NCI-H1105 treated with DMSO at 0.1 percent for 48 hours (cell line): ENCODE data around the gene NTF3.
A peak's percentile ranks its signal among the peaks of the same experiment; 100 is the strongest.

Source experiments
- DNase-seq: peaks from one replicate; lab custom pipeline; 2025; lab: John Stamatoyannopoulos, UW

Gene NTF3

GRCh38 chr12:5430641-5431603 is 986 bp upstream of the NTF3 start:
- no peak for DNase-seq

GRCh38 chr12:5433081-5433844 is 1.4 kb downstream of the NTF3 start:
- peak; percentile 50 for DNase-seq

GRCh38 chr12:5433845-5434646 is 2.1 kb downstream of the NTF3 start:
- DNase-seq: no peak

GRCh38 chr12:5434647-5435560 is 3.0 kb downstream of the NTF3 start:
- no peak for DNase-seq

- no peak for DNase-seq
Observed at GRCh38 chr12:5437182-5437583, 5.3 kb downstream of the NTF3 start.

- no peak for DNase-seq
Observed at GRCh38 chr12:5437589-5437988, 5.7 kb downstream of the NTF3 start.

- no peak for DNase-seq
Observed at GRCh38 chr12:5438671-5439200, 6.8 kb downstream of the NTF3 start.

- DNase-seq: no peak
Observed at GRCh38 chr12:5439371-5439771, 7.5 kb downstream of the NTF3 start.

GRCh38 chr12:5439788-5440300 is 7.9 kb downstream of the NTF3 start:
- DNase-seq: no peak

GRCh38 chr12:5440978-5441377 is 9.1 kb downstream of the NTF3 start:
- DNase-seq: no peak

GRCh38 chr12:5441497-5442236 is 9.8 kb downstream of the NTF3 start:
- no peak for DNase-seq

GRCh38 chr12:5442251-5443006 is 10.5 kb downstream of the NTF3 start:
- DNase-seq: peak; percentile 63

GRCh38 chr12:5444520-5444919 is 12.6 kb downstream of the NTF3 start:
- DNase-seq: no peak

GRCh38 chr12:5447320-5447719 is 15.4 kb downstream of the NTF3 start:
- DNase-seq: no peak

GRCh38 chr12:5451251-5451650 is 19.3 kb downstream of the NTF3 start:
- no peak for DNase-seq

- no peak for DNase-seq
Observed at GRCh38 chr12:5452569-5452968, 20.7 kb downstream of the NTF3 start.

- DNase-seq: no peak
Observed at GRCh38 chr12:5453466-5453865, 21.6 kb downstream of the NTF3 start.

- DNase-seq: no peak
Observed at GRCh38 chr12:5455045-5455444, 23.1 kb downstream of the NTF3 start.

GRCh38 chr12:5456030-5456429 is 24.1 kb downstream of the NTF3 start:
- no peak for DNase-seq
